Activated naive CD8-positive, alpha-beta T cell treated with anti-CD3 and anti-CD28 coated beads, Interleukin-2, amount 50 U/mL, for 16 hours (primary cell): Measurements from ENCODE around the gene PEPD.

ENCODE experiments used
- DNase-seq: peaks from one replicate; pipeline ENCODE4 v3.0.0-alpha.2; 2020; ENCODE audit warnings: low read depth, low spot score

PEPD gene

GRCh38 chr19:33473653-33474305, 47.8 kb downstream of the PEPD start:
- DNase-seq, result no peak

- no peak for DNase-seq
These were observed 48.6 kb downstream of the PEPD start for GRCh38 chr19:33472691-33473652.

- DNase-seq, result no peak
These were observed 49.4 kb downstream of the PEPD start for GRCh38 chr19:33472226-33472625.

GRCh38 chr19:33471111-33471996, 50.2 kb downstream of the PEPD start:
- DNase-seq, result no peak

- DNase-seq, result no peak
These were observed 50.9 kb downstream of the PEPD start for GRCh38 chr19:33470686-33471085.

- DNase-seq, result no peak
These were observed 51.6 kb downstream of the PEPD start for GRCh38 chr19:33470040-33470330.

- DNase-seq, result no peak
These were observed 52.2 kb downstream of the PEPD start for GRCh38 chr19:33469171-33470039.

- DNase-seq, result no peak
These were observed 53.0 kb downstream of the PEPD start for GRCh38 chr19:33468361-33469170.

GRCh38 chr19:33467851-33468250, 53.7 kb downstream of the PEPD start:
- no peak for DNase-seq

GRCh38 chr19:33465834-33466233, 55.8 kb downstream of the PEPD start:
- DNase-seq, result no peak

GRCh38 chr19:33465371-33465770, 56.2 kb downstream of the PEPD start:
- no peak for DNase-seq

- no peak for DNase-seq
These were observed 56.9 kb downstream of the PEPD start for GRCh38 chr19:33464733-33465115.

- no peak for DNase-seq
These were observed 57.4 kb downstream of the PEPD start for GRCh38 chr19:33464010-33464732.

GRCh38 chr19:33463199-33463598, 58.4 kb downstream of the PEPD start:
- DNase-seq, result no peak

GRCh38 chr19:33462112-33462791, 59.3 kb downstream of the PEPD start:
- no peak for DNase-seq

GRCh38 chr19:33461256-33462111, 60.1 kb downstream of the PEPD start:
- DNase-seq, result no peak

GRCh38 chr19:33460221-33460908, 61.2 kb downstream of the PEPD start:
- DNase-seq, result no peak
